HEK293 (cell line): ENCODE results near the gene HOXA10.
A peak's percentile ranks its signal among the peaks of the same experiment; 100 is the strongest.

ENCODE experiments used
- MYNN ChIP-seq: fragments of 450-650 bp; formaldehyde crosslinking; IDR thresholded peaks from 2 replicates; pipeline ENCODE4 v1.5.1; 2016; ENCODE audit warnings: missing biosample characterization, missing genetic modification characterization, borderline replicate concordance
- WT1 ChIP-seq: fragments of 450-650 bp; formaldehyde crosslinking; IDR thresholded peaks from 2 replicates; pipeline ENCODE4 v1.5.1; 2016; ENCODE audit warnings: missing biosample characterization, missing genetic modification characterization
- YY1 ChIP-seq: fragments of 450-650 bp; formaldehyde crosslinking; IDR thresholded peaks from 2 replicates; pipeline ENCODE4 v1.5.1; 2018; ENCODE audit warnings: missing biosample characterization, missing genetic modification characterization
- ZBTB48 ChIP-seq: fragments of 450-650 bp; formaldehyde crosslinking; IDR thresholded peaks from 2 replicates; pipeline ENCODE4 v1.5.1; 2016; ENCODE audit warnings: missing biosample characterization, missing genetic modification characterization
- ZNF133 ChIP-seq: fragments of 450-650 bp; formaldehyde crosslinking; IDR thresholded peaks from 2 replicates; pipeline ENCODE4 v1.5.1; 2016; ENCODE audit warnings: missing biosample characterization, missing genetic modification characterization
- ZNF175 ChIP-seq: fragments of 450-650 bp; formaldehyde crosslinking; IDR thresholded peaks from 2 replicates; pipeline ENCODE4 v1.5.1; 2016; ENCODE audit warnings: missing biosample characterization, missing genetic modification characterization
- ZNF202 ChIP-seq: fragments of 450-650 bp; formaldehyde crosslinking; IDR thresholded peaks from 2 replicates; pipeline ENCODE4 v1.5.1; 2016; ENCODE audit warnings: missing biosample characterization, missing genetic modification characterization, borderline replicate concordance
- ZNF211 ChIP-seq: fragments of 450-650 bp; formaldehyde crosslinking; IDR thresholded peaks from 2 replicates; pipeline ENCODE4 v1.5.1; 2016; ENCODE audit warnings: low read depth, missing biosample characterization, missing genetic modification characterization
- ZNF311 ChIP-seq: fragments of 450-650 bp; formaldehyde crosslinking; IDR thresholded peaks from 2 replicates; pipeline ENCODE4 v1.5.1; 2017; ENCODE audit warnings: missing biosample characterization, missing genetic modification characterization, borderline replicate concordance
- ZNF362 ChIP-seq: fragments of 450-650 bp; formaldehyde crosslinking; IDR thresholded peaks from 2 replicates; pipeline ENCODE4 v1.5.1; 2016; ENCODE audit warnings: missing biosample characterization, missing genetic modification characterization
- ZNF571 ChIP-seq: fragments of 450-650 bp; formaldehyde crosslinking; IDR thresholded peaks from 2 replicates; pipeline ENCODE4 v1.5.0; 2017; ENCODE audit warnings: missing biosample characterization, missing genetic modification characterization
- ZNF580 ChIP-seq: fragments of 450-650 bp; formaldehyde crosslinking; IDR thresholded peaks from 2 replicates; pipeline ENCODE4 v1.5.1; 2016; ENCODE audit warnings: missing biosample characterization, missing genetic modification characterization
- ZNF623 ChIP-seq: fragments of 450-650 bp; formaldehyde crosslinking; IDR thresholded peaks from 2 replicates; pipeline ENCODE4 v1.5.1; 2016; ENCODE audit warnings: missing biosample characterization, missing genetic modification characterization
- ZNF654 ChIP-seq: fragments of 450-650 bp; formaldehyde crosslinking; IDR thresholded peaks from 2 replicates; pipeline ENCODE4 v1.5.1; 2016; ENCODE audit warnings: low read depth, missing biosample characterization, missing genetic modification characterization
- ZNF658 ChIP-seq: fragments of 450-650 bp; formaldehyde crosslinking; IDR thresholded peaks from 2 replicates; pipeline ENCODE4; 2016; ENCODE audit warnings: missing biosample characterization, missing genetic modification characterization
- ZNF701 ChIP-seq: fragments of 450-650 bp; formaldehyde crosslinking; IDR thresholded peaks from 2 replicates; pipeline ENCODE4 v1.5.1; 2016; ENCODE audit warnings: missing biosample characterization, missing genetic modification characterization
- ZNF747 ChIP-seq: fragments of 450-650 bp; formaldehyde crosslinking; IDR thresholded peaks from 2 replicates; pipeline ENCODE4 v1.5.1; 2016; ENCODE audit warnings: missing biosample characterization, missing genetic modification characterization
- ZNF792 ChIP-seq: fragments of 450-650 bp; formaldehyde crosslinking; IDR thresholded peaks from 2 replicates; pipeline ENCODE4 v1.5.1; 2016; ENCODE audit warnings: missing biosample characterization, missing genetic modification characterization
- TF ChIP-seq, protein P1 (sequence below): fragments of 450-650 bp; formaldehyde crosslinking; IDR thresholded peaks from 2 replicates; pipeline ENCODE4 v1.5.1; 2017; ENCODE audit warnings: missing biosample characterization, missing genetic modification characterization
- TF ChIP-seq, protein P2 (sequence below): fragments of 450-650 bp; formaldehyde crosslinking; IDR thresholded peaks from 2 replicates; pipeline ENCODE4 v1.5.1; 2016; ENCODE audit warnings: missing biosample characterization, missing genetic modification characterization
- TF ChIP-seq, protein P3 (sequence below): fragments of 450-650 bp; formaldehyde crosslinking; IDR thresholded peaks from 2 replicates; pipeline ENCODE4 v1.5.1; 2016; ENCODE audit warnings: missing biosample characterization, missing genetic modification characterization
- TF ChIP-seq, protein P4 (sequence below): fragments of 450-650 bp; formaldehyde crosslinking; IDR thresholded peaks from 2 replicates; pipeline ENCODE4 v1.5.1; 2016; ENCODE audit warnings: missing biosample characterization, missing genetic modification characterization
- TF ChIP-seq, protein P5 (sequence below): fragments of 450-650 bp; formaldehyde crosslinking; IDR thresholded peaks from 2 replicates; pipeline ENCODE4 v1.5.1; 2017; ENCODE audit warnings: missing biosample characterization, missing genetic modification characterization
- TF ChIP-seq, protein P6 (sequence below): IDR thresholded peaks from 2 replicates; pipeline ENCODE4 v1.6.1; 2011; ENCODE audit warnings: mild to moderate bottlenecking, low read depth, low read length, borderline replicate concordance
- TF ChIP-seq, protein P7 (sequence below): fragments of 450-650 bp; formaldehyde crosslinking; IDR thresholded peaks from 2 replicates; pipeline ENCODE4 v1.5.1; 2017; ENCODE audit warnings: missing biosample characterization, missing genetic modification characterization

Gene HOXA10

GRCh38 chr7:27189295-27189996 lies 15.3 kb upstream of the HOXA10 start (continued):
- TF ChIP-seq, protein P1, sequence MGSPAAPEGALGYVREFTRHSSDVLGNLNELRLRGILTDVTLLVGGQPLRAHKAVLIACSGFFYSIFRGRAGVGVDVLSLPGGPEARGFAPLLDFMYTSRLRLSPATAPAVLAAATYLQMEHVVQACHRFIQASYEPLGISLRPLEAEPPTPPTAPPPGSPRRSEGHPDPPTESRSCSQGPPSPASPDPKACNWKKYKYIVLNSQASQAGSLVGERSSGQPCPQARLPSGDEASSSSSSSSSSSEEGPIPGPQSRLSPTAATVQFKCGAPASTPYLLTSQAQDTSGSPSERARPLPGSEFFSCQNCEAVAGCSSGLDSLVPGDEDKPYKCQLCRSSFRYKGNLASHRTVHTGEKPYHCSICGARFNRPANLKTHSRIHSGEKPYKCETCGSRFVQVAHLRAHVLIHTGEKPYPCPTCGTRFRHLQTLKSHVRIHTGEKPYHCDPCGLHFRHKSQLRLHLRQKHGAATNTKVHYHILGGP (tag by site-specific recombination), result no peak
- TF ChIP-seq, protein P2, sequence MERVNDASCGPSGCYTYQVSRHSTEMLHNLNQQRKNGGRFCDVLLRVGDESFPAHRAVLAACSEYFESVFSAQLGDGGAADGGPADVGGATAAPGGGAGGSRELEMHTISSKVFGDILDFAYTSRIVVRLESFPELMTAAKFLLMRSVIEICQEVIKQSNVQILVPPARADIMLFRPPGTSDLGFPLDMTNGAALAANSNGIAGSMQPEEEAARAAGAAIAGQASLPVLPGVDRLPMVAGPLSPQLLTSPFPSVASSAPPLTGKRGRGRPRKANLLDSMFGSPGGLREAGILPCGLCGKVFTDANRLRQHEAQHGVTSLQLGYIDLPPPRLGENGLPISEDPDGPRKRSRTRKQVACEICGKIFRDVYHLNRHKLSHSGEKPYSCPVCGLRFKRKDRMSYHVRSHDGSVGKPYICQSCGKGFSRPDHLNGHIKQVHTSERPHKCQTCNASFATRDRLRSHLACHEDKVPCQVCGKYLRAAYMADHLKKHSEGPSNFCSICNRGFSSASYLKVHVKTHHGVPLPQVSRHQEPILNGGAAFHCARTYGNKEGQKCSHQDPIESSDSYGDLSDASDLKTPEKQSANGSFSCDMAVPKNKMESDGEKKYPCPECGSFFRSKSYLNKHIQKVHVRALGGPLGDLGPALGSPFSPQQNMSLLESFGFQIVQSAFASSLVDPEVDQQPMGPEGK (tag by site-specific recombination), result no peak
- TF ChIP-seq ZNF792 (tag by site-specific recombination) (no peak), WT1 (tag by site-specific recombination) (peak; percentile 55), MYNN (tag by site-specific recombination) (no peak), ZNF211 (tag by site-specific recombination) (no peak), ZNF362 (tag by site-specific recombination) (no peak), ZNF571 (tag by site-specific recombination) (no peak), YY1 (tag by site-specific recombination) (no peak), ZNF133 (tag by site-specific recombination) (no peak), ZNF701 (no peak), ZNF747 (tag by site-specific recombination) (no peak), ZNF311 (tag by site-specific recombination) (no peak), ZNF175 (tag by site-specific recombination) (no peak), ZNF658 (tag by site-specific recombination) (no peak), ZNF580 (tag by site-specific recombination) (no peak), ZNF623 (tag by site-specific recombination) (no peak), ZNF654 (no peak), ZNF202 (no peak), ZBTB48 (tag by site-specific recombination) (no peak; the same call in 1 of the 2 replicates)
- TF ChIP-seq, protein P3, sequence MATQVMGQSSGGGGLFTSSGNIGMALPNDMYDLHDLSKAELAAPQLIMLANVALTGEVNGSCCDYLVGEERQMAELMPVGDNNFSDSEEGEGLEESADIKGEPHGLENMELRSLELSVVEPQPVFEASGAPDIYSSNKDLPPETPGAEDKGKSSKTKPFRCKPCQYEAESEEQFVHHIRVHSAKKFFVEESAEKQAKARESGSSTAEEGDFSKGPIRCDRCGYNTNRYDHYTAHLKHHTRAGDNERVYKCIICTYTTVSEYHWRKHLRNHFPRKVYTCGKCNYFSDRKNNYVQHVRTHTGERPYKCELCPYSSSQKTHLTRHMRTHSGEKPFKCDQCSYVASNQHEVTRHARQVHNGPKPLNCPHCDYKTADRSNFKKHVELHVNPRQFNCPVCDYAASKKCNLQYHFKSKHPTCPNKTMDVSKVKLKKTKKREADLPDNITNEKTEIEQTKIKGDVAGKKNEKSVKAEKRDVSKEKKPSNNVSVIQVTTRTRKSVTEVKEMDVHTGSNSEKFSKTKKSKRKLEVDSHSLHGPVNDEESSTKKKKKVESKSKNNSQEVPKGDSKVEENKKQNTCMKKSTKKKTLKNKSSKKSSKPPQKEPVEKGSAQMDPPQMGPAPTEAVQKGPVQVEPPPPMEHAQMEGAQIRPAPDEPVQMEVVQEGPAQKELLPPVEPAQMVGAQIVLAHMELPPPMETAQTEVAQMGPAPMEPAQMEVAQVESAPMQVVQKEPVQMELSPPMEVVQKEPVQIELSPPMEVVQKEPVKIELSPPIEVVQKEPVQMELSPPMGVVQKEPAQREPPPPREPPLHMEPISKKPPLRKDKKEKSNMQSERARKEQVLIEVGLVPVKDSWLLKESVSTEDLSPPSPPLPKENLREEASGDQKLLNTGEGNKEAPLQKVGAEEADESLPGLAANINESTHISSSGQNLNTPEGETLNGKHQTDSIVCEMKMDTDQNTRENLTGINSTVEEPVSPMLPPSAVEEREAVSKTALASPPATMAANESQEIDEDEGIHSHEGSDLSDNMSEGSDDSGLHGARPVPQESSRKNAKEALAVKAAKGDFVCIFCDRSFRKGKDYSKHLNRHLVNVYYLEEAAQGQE, result no peak
- TF ChIP-seq, protein P4, sequence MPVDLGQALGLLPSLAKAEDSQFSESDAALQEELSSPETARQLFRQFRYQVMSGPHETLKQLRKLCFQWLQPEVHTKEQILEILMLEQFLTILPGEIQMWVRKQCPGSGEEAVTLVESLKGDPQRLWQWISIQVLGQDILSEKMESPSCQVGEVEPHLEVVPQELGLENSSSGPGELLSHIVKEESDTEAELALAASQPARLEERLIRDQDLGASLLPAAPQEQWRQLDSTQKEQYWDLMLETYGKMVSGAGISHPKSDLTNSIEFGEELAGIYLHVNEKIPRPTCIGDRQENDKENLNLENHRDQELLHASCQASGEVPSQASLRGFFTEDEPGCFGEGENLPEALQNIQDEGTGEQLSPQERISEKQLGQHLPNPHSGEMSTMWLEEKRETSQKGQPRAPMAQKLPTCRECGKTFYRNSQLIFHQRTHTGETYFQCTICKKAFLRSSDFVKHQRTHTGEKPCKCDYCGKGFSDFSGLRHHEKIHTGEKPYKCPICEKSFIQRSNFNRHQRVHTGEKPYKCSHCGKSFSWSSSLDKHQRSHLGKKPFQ, result no peak
- TF ChIP-seq, protein P5, sequence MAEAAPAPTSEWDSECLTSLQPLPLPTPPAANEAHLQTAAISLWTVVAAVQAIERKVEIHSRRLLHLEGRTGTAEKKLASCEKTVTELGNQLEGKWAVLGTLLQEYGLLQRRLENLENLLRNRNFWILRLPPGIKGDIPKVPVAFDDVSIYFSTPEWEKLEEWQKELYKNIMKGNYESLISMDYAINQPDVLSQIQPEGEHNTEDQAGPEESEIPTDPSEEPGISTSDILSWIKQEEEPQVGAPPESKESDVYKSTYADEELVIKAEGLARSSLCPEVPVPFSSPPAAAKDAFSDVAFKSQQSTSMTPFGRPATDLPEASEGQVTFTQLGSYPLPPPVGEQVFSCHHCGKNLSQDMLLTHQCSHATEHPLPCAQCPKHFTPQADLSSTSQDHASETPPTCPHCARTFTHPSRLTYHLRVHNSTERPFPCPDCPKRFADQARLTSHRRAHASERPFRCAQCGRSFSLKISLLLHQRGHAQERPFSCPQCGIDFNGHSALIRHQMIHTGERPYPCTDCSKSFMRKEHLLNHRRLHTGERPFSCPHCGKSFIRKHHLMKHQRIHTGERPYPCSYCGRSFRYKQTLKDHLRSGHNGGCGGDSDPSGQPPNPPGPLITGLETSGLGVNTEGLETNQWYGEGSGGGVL (tag by site-specific recombination), result no peak
- TF ChIP-seq, protein P6, sequence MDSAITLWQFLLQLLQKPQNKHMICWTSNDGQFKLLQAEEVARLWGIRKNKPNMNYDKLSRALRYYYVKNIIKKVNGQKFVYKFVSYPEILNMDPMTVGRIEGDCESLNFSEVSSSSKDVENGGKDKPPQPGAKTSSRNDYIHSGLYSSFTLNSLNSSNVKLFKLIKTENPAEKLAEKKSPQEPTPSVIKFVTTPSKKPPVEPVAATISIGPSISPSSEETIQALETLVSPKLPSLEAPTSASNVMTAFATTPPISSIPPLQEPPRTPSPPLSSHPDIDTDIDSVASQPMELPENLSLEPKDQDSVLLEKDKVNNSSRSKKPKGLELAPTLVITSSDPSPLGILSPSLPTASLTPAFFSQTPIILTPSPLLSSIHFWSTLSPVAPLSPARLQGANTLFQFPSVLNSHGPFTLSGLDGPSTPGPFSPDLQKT, result no peak
- TF ChIP-seq, protein P7, sequence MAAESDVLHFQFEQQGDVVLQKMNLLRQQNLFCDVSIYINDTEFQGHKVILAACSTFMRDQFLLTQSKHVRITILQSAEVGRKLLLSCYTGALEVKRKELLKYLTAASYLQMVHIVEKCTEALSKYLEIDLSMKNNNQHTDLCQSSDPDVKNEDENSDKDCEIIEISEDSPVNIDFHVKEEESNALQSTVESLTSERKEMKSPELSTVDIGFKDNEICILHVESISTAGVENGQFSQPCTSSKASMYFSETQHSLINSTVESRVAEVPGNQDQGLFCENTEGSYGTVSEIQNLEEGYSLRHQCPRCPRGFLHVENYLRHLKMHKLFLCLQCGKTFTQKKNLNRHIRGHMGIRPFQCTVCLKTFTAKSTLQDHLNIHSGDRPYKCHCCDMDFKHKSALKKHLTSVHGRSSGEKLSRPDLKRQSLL (tag by site-specific recombination), result no peak
